ENCODE data around the gene ICAM5. TPM values are rescaled to one million over a fixed set of nuclear protein-coding genes. Genes with fewer than 3 reads are reported as not detected.

Gene ICAM5
- total RNA-seq, 1 donor: not detected

GRCh38 chr19:10332965-10333757 is 43.4 kb downstream of the ICAM5 start, which contains the start of gene RAVER1:
Gene RAVER1 (minus strand): TSS chr19:10333529. CDS start chr19:10333507, 22 bp downstream.
- H3K4me3 ChIP-seq (ENCODE audit: insufficient read depth, low read length): peak within 1 kb of the TSS; percentile 99
- TF ChIP-seq CTCF (IDR thresholded peaks at IDR 0.05; ENCODE audit: extremely low read depth, low read depth, low read length): no peak
- H3K27ac ChIP-seq (ENCODE audit: low read depth, low read length): peak within 1 kb of the TSS; percentile 96
- H3K4me2 ChIP-seq (ENCODE audit: insufficient read depth, low read length): peak within 1 kb of the TSS; percentile 99
- no peaks in the 10 kb centered on the region for H3K27me3 ChIP-seq (ENCODE audit: insufficient read depth, low read length)
- peaks cover 31% of the 10 kb centered on the region for H4K20me1 ChIP-seq (ENCODE audit: insufficient read depth, low read length)
- peaks cover 42% of the 10 kb centered on the region for H3K79me2 ChIP-seq (ENCODE audit: insufficient read depth, low read length)
- peaks cover 22% of the 10 kb centered on the region for H3K36me3 ChIP-seq (ENCODE audit: insufficient read depth, low read length)
- peak; percentile 99 for DNase-seq (ENCODE audit: insufficient read length, low spot score, missing footprints)
- H2AFZ ChIP-seq (ENCODE audit: low read length): peak within 1 kb of the TSS; percentile 96
- peaks cover 22% of the 10 kb centered on the region for H3K4me1 ChIP-seq (ENCODE audit: insufficient read depth, low read length)
- no peaks in the 10 kb centered on the region for H3K9me3 ChIP-seq (ENCODE audit: low read depth, low read length)

- peak; percentile 74 for DNase-seq (ENCODE audit: insufficient read length, low spot score, missing footprints)
- Histone ChIP-seq H3K27ac (ENCODE audit: low read depth, low read length) (peak overlapping the region; percentile 96), H2AFZ (ENCODE audit: low read length) (peak overlapping the region; percentile 96)
Measured at GRCh38 chr19:10333758-10334587, 44.2 kb downstream of the ICAM5 start.

GRCh38 chr19:10334588-10335351 is 45.0 kb downstream of the ICAM5 start:
- peak overlapping the region; percentile 99 for H3K4me3 ChIP-seq (ENCODE audit: insufficient read depth, low read length)
- H3K4me2 ChIP-seq (ENCODE audit: insufficient read depth, low read length): peak overlapping the region; percentile 99
- H3K4me1 ChIP-seq (ENCODE audit: insufficient read depth, low read length): peaks cover 22% of the 10 kb centered on the region
- H3K79me2 ChIP-seq (ENCODE audit: insufficient read depth, low read length): peaks cover 34% of the 10 kb centered on the region
- peak overlapping the region; percentile 60 for H3K27ac ChIP-seq (ENCODE audit: low read depth, low read length)
- no peaks in the 10 kb centered on the region for H3K9me3 ChIP-seq (ENCODE audit: low read depth, low read length)
- no peaks in the 10 kb centered on the region for H3K27me3 ChIP-seq (ENCODE audit: insufficient read depth, low read length)
- no peak for TF ChIP-seq CTCF (IDR thresholded peaks at IDR 0.05; ENCODE audit: extremely low read depth, low read depth, low read length)
- DNase-seq (ENCODE audit: insufficient read length, low spot score, missing footprints): peak; percentile 99
- H3K36me3 ChIP-seq (ENCODE audit: insufficient read depth, low read length): peaks cover 9% of the 10 kb centered on the region
- H2AFZ ChIP-seq (ENCODE audit: low read length): peak overlapping the region; percentile 96
- peaks cover 20% of the 10 kb centered on the region for H4K20me1 ChIP-seq (ENCODE audit: insufficient read depth, low read length)

More at GRCh38 chr19:10333758-10334587, 44.2 kb downstream of the ICAM5 start:
- H3K4me3 ChIP-seq (ENCODE audit: insufficient read depth, low read length): peak overlapping the region; percentile 99
- peaks cover 15% of the 10 kb centered on the region for H3K36me3 ChIP-seq (ENCODE audit: insufficient read depth, low read length)
- H3K4me2 ChIP-seq (ENCODE audit: insufficient read depth, low read length): peak overlapping the region; percentile 99
- H4K20me1 ChIP-seq (ENCODE audit: insufficient read depth, low read length): peaks cover 26% of the 10 kb centered on the region
- H3K79me2 ChIP-seq (ENCODE audit: insufficient read depth, low read length): peaks cover 42% of the 10 kb centered on the region
- no peaks in the 10 kb centered on the region for H3K9me3 ChIP-seq (ENCODE audit: low read depth, low read length)
- H3K27me3 ChIP-seq (ENCODE audit: insufficient read depth, low read length): no peaks in the 10 kb centered on the region
- H3K4me1 ChIP-seq (ENCODE audit: insufficient read depth, low read length): peaks cover 22% of the 10 kb centered on the region
- TF ChIP-seq CTCF (IDR thresholded peaks at IDR 0.05; ENCODE audit: extremely low read depth, low read depth, low read length): no peak
